Mesothelial cell of epicardium (in vitro differentiated cells): ENCODE measurements around the gene TMEM245. TPM values are rescaled to one million over a fixed set of nuclear protein-coding genes. Genes with fewer than 3 reads are reported as not detected.
A peak's percentile ranks its signal among the peaks of the same experiment; 100 is the strongest.

ENCODE experiments used
- DNase-seq, 2 experiments: peaks; one replicate each; pipeline ENCODE4 v3.0.0; 2021; ENCODE audit warnings: low spot score in 2 of 2; ENCODE audit not compliant: unreplicated experiment in 2 of 2
- H3K27ac Mint-ChIP-seq: 2 replicates; pipeline ENCODE4 v1.8.0; 2021; ENCODE audit warnings: mixed read lengths
- H3K27me3 Mint-ChIP-seq: 2 replicates; pipeline ENCODE4 v1.8.0; 2021; ENCODE audit warnings: low read depth, mixed read lengths
- H3K36me3 Mint-ChIP-seq: 2 replicates; pipeline ENCODE4 v1.8.0; 2021; ENCODE audit warnings: mixed read lengths
- H3K4me1 Mint-ChIP-seq: 2 replicates; pipeline ENCODE4 v1.8.0; 2021; ENCODE audit warnings: mixed read lengths
- H3K4me3 Mint-ChIP-seq: 2 replicates; pipeline ENCODE4 v1.8.0; 2021; ENCODE audit warnings: mild to moderate bottlenecking, moderate library complexity, mixed read lengths
- H3K9me3 Mint-ChIP-seq: 2 replicates; pipeline ENCODE4 v1.8.0; 2021; ENCODE audit warnings: mixed read lengths
- CTCF ChIP-seq: fragments of 200-600 bp; sonication (generic); IDR thresholded peaks from one replicate; pipeline ENCODE4 v1.5.0; 2021; ENCODE audit warnings: antibody characterized with exemption; ENCODE audit not compliant: unreplicated experiment
- total RNA-seq: library from RNA; stranded (reverse); gene quantifications from 3 replicates; pipeline ENCODE4 v1.2.1, GENCODE V29; 2021

TMEM245 gene
- total RNA-seq, 1 donor from 2014 or later, result 73.0 TPM

- Mint-ChIP-seq H3K4me3 (peak overlapping the region; percentile 94), H3K4me1 (peaks cover 42% of the 10 kb centered on the region), H3K36me3 (peaks cover 2% of the 10 kb centered on the region), H3K9me3 (no peaks in the 10 kb centered on the region), H3K27ac (peak overlapping the region; percentile 96), H3K27me3 (no peaks in the 10 kb centered on the region)
- DNase-seq, result peak in 1 of 2 experiments; percentile 50
- TF ChIP-seq CTCF, result no peak
These were observed 107.5 kb downstream of the TMEM245 start for GRCh38 chr9:109012009-109012875.

- Mint-ChIP-seq H3K27ac (peak overlapping the region; percentile 2), H3K36me3 (peaks cover 2% of the 10 kb centered on the region), H3K27me3 (no peaks in the 10 kb centered on the region), H3K4me3 (peak overlapping the region; percentile 94), H3K9me3 (no peaks in the 10 kb centered on the region), H3K4me1 (peaks cover 51% of the 10 kb centered on the region)
- no peak for DNase-seq
- no peak for TF ChIP-seq CTCF
These were observed 108.5 kb downstream of the TMEM245 start for GRCh38 chr9:109011231-109011671.

GRCh38 chr9:109010746-109011145 lies 109.0 kb downstream of the TMEM245 start:
- no peaks in the 10 kb centered on the region for H3K27me3 Mint-ChIP-seq
- H3K4me1 Mint-ChIP-seq, result peaks cover 53% of the 10 kb centered on the region
- no peak for DNase-seq
- peaks cover 2% of the 10 kb centered on the region for H3K36me3 Mint-ChIP-seq
- peak overlapping the region; percentile 2 for H3K27ac Mint-ChIP-seq
- peak overlapping the region; percentile 5 for H3K4me3 Mint-ChIP-seq
- no peaks in the 10 kb centered on the region for H3K9me3 Mint-ChIP-seq
- no peak for TF ChIP-seq CTCF

GRCh38 chr9:109005678-109006077 lies 114.1 kb downstream of the TMEM245 start:
- H3K36me3 Mint-ChIP-seq, result peaks cover 32% of the 10 kb centered on the region
- no peak for TF ChIP-seq CTCF
- no peak for DNase-seq
- no peaks in the 10 kb centered on the region for H3K27me3 Mint-ChIP-seq
- peaks cover 20% of the 10 kb centered on the region for H3K4me1 Mint-ChIP-seq
- no peak overlapping the region for H3K4me3 Mint-ChIP-seq
- H3K9me3 Mint-ChIP-seq, result peaks cover 27% of the 10 kb centered on the region
- no peak overlapping the region for H3K27ac Mint-ChIP-seq

- peaks cover 35% of the 10 kb centered on the region for H3K36me3 Mint-ChIP-seq
- H3K4me3 Mint-ChIP-seq, result no peak overlapping the region
- peaks cover 26% of the 10 kb centered on the region for H3K4me1 Mint-ChIP-seq
- no peak for DNase-seq
- no peak for TF ChIP-seq CTCF
- no peaks in the 10 kb centered on the region for H3K27me3 Mint-ChIP-seq
- peaks cover 27% of the 10 kb centered on the region for H3K9me3 Mint-ChIP-seq
- H3K27ac Mint-ChIP-seq, result no peak overlapping the region
These were observed 116.6 kb downstream of the TMEM245 start for GRCh38 chr9:109003116-109003515.
